ENCODE results near the gene MXRA5.

- TF ChIP-seq CTCF (conservative IDR thresholded peaks at IDR 0.05 in 1 of 2, IDR thresholded peaks at IDR 0.05 in 1 of 2; ENCODE audit: extremely low read depth in 1 of 2, insufficient read depth in 1 of 2, low read depth in 1 of 2, low read length in 2 of 2), result no peak
- no peak for TF ChIP-seq EZH2 (IDR thresholded peaks at IDR 0.05; ENCODE audit: borderline replicate concordance, low read length)
Measured at GRCh38 chrX:3374108-3374800, 27.8 kb upstream of the MXRA5 start.

Data from mammary epithelial cell (primary cell).